ENCODE measurements around the gene RUBCNL.

The RUBCNL gene

DNA sequence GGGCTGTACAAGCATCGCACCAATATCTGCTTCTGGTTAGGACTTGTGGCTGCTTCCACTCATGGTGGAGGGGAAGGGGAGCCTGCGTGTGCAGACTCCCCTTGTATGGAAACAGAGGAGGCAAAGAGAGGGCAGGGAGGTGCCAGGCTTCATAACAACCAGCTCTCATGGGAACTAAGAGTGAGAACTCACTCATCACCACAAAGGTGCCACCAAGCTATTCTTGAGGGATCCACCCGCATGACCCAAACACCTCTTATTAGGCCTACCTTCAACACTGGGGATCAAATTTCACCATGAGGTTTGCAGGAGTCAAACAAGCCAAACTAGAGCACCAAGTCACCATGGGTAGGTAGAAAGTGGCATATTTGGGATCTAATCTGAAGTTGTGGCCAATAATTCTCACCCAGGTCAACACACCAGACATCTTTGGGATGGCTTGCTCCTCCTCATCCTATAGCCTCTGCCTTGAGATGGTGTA lies 46.4 kb downstream of the RUBCNL start:
- H3K9me3 ChIP-seq (ENCODE audit: control insufficient read depth, low read length) = no peaks in the 10 kb centered on the region
- H3K79me2 ChIP-seq = no peaks in the 10 kb centered on the region
- H3K36me3 ChIP-seq (ENCODE audit: control insufficient read depth, insufficient read depth, low read length) = no peaks in the 10 kb centered on the region
- H3K4me1 ChIP-seq = no peaks in the 10 kb centered on the region
- H3K4me3 ChIP-seq (ENCODE audit: low read depth, low read length) = no peak overlapping the region
- no peak overlapping the region for H3K27ac ChIP-seq
- TF ChIP-seq, protein P1, sequence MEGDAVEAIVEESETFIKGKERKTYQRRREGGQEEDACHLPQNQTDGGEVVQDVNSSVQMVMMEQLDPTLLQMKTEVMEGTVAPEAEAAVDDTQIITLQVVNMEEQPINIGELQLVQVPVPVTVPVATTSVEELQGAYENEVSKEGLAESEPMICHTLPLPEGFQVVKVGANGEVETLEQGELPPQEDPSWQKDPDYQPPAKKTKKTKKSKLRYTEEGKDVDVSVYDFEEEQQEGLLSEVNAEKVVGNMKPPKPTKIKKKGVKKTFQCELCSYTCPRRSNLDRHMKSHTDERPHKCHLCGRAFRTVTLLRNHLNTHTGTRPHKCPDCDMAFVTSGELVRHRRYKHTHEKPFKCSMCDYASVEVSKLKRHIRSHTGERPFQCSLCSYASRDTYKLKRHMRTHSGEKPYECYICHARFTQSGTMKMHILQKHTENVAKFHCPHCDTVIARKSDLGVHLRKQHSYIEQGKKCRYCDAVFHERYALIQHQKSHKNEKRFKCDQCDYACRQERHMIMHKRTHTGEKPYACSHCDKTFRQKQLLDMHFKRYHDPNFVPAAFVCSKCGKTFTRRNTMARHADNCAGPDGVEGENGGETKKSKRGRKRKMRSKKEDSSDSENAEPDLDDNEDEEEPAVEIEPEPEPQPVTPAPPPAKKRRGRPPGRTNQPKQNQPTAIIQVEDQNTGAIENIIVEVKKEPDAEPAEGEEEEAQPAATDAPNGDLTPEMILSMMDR (IDR thresholded peaks at IDR 0.05) = no peak
- no peak overlapping the region for H2AFZ ChIP-seq
- no peaks in the 10 kb centered on the region for H3K27me3 ChIP-seq (ENCODE audit: control insufficient read depth, insufficient read depth, low read length)
- H3K9ac ChIP-seq = no peak overlapping the region
- H3K4me2 ChIP-seq (ENCODE audit: low read length) = no peak overlapping the region

GRCh38 chr13:46340011-46340410 lies 47.0 kb downstream of the RUBCNL start:
- H3K9me3 ChIP-seq (ENCODE audit: control insufficient read depth, low read length) = no peaks in the 10 kb centered on the region
- H3K4me1 ChIP-seq = no peaks in the 10 kb centered on the region
- H3K36me3 ChIP-seq (ENCODE audit: control insufficient read depth, insufficient read depth, low read length) = no peaks in the 10 kb centered on the region
- H3K27me3 ChIP-seq (ENCODE audit: control insufficient read depth, insufficient read depth, low read length) = no peaks in the 10 kb centered on the region
- H3K4me3 ChIP-seq (ENCODE audit: low read depth, low read length) = no peak overlapping the region
- no peaks in the 10 kb centered on the region for H3K79me2 ChIP-seq
- H3K9ac ChIP-seq = no peak overlapping the region
- no peak overlapping the region for H2AFZ ChIP-seq
- H3K27ac ChIP-seq = no peak overlapping the region
- TF ChIP-seq, protein P1 (IDR thresholded peaks at IDR 0.05) = no peak
- H3K4me2 ChIP-seq (ENCODE audit: low read length) = no peak overlapping the region

DNA sequence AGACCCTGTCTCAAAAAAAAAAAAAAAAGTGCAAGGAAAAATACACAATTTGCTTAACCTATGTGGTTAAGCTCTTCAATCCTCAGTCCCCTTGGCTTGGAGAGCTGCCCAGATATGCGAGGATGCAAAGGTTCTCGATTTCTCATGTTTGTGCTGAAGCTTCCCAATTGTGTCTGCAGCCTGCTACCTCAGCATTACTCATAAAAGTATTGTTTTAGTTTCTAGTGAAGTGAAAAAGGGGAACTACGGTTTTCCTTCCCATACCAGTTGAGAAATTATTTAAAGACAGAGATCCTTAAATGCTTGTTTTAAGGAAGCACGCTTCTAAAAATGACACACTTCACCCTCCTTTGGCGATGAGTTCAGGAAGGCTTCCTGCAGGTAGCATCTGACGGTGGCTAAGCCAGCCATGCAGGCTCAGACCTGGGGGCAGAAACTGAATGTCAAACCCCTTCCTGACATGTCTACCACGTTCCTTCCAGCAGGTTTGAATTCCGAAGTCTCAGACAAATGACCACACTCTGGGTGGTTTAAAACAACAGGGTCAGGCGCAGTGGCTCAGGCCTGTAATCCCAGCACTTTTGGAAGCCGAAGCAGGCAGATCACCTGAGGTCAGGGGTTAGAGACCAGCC lies 47.9 kb downstream of the RUBCNL start:
- TF ChIP-seq, protein P1 (IDR thresholded peaks at IDR 0.05) = no peak
- H3K79me2 ChIP-seq = no peaks in the 10 kb centered on the region
- H3K4me3 ChIP-seq (ENCODE audit: low read depth, low read length) = no peak overlapping the region
- no peak overlapping the region for H3K9ac ChIP-seq
- H2AFZ ChIP-seq = no peak overlapping the region
- no peak overlapping the region for H3K4me2 ChIP-seq (ENCODE audit: low read length)
- no peaks in the 10 kb centered on the region for H3K27me3 ChIP-seq (ENCODE audit: control insufficient read depth, insufficient read depth, low read length)
- no peaks in the 10 kb centered on the region for H3K9me3 ChIP-seq (ENCODE audit: control insufficient read depth, low read length)
- no peaks in the 10 kb centered on the region for H3K4me1 ChIP-seq
- no peaks in the 10 kb centered on the region for H3K36me3 ChIP-seq (ENCODE audit: control insufficient read depth, insufficient read depth, low read length)
- no peak overlapping the region for H3K27ac ChIP-seq

- no peak overlapping the region for H3K9ac ChIP-seq
- H3K4me2 ChIP-seq (ENCODE audit: low read length) = no peak overlapping the region
- H3K27ac ChIP-seq = no peak overlapping the region
- no peaks in the 10 kb centered on the region for H3K4me1 ChIP-seq
- H2AFZ ChIP-seq = no peak overlapping the region
- no peaks in the 10 kb centered on the region for H3K27me3 ChIP-seq (ENCODE audit: control insufficient read depth, insufficient read depth, low read length)
- H3K9me3 ChIP-seq (ENCODE audit: control insufficient read depth, low read length) = no peaks in the 10 kb centered on the region
- H3K36me3 ChIP-seq (ENCODE audit: control insufficient read depth, insufficient read depth, low read length) = no peaks in the 10 kb centered on the region
- TF ChIP-seq, protein P1 (IDR thresholded peaks at IDR 0.05) = no peak
- no peaks in the 10 kb centered on the region for H3K79me2 ChIP-seq
- no peak overlapping the region for H3K4me3 ChIP-seq (ENCODE audit: low read depth, low read length)
Observed at GRCh38 chr13:46337700-46338099, 49.4 kb downstream of the RUBCNL start.
